Left lobe of liver (tissue), 2 donors: Measurements from ENCODE around the gene ARAF. TPM values are rescaled to one million over a fixed set of nuclear protein-coding genes. Genes with fewer than 3 reads are reported as not detected.
"Not testable (repeated sequence)": the region's sequence is repeated elsewhere in the genome, so short reads cannot be mapped to it uniquely, and the experiment has no call there.

Source experiments
- ATAC-seq: fragments of 200-7000 bp; cut with Tn5 transposase; one replicate; pipeline ENCODE4 v1.9.1; 2020; ENCODE audit warnings: mild to moderate bottlenecking, moderate library complexity
- DNase-seq: peaks from one replicate; pipeline ENCODE4 v3.0.0-alpha.2; 2020; ENCODE audit warnings: low spot score
- total RNA-seq: library from RNA; stranded (reverse); gene quantifications from one replicate; pipeline ENCODE4 v1.2.1, GENCODE V29; 2021
- donor health status: DM: no; HTN: no; CAD: no; lungs with moderate emphysema.
- donor health status: DM: no; HTN: yes; CAD: no.

Gene ARAF
- 66.9 TPM for total RNA-seq

- peak; percentile 88 for ATAC-seq
- peak; percentile 98 for DNase-seq
These were observed at the start of gene ARAF for GRCh38 chrX:47560934-47561658. TSS of gene ARAF (plus strand) at chrX:47561205. CDS start at chrX:47562968, 1,763 bp downstream.

GRCh38 chrX:47512383-47512782, 48.6 kb upstream of the ARAF start:
- ATAC-seq, DNase-seq: not testable (repeated sequence)

GRCh38 chrX:47513034-47513965, 47.7 kb upstream of the ARAF start:
- peak; percentile 67 for ATAC-seq

GRCh38 chrX:47514533-47515235, 46.3 kb upstream of the ARAF start:
- ATAC-seq: no peak
- no peak for DNase-seq

More at GRCh38 chrX:47513034-47513965, 47.7 kb upstream of the ARAF start:
- DNase-seq: not testable (repeated sequence)

GRCh38 chrX:47515941-47516665, 44.9 kb upstream of the ARAF start:
- no peak for ATAC-seq
- no peak for DNase-seq

GRCh38 chrX:47518144-47518543, 42.9 kb upstream of the ARAF start:
- no peak for DNase-seq
- ATAC-seq: no peak

- peak; percentile 100 for ATAC-seq
- peak; percentile 80 for DNase-seq
These were observed 37.7 kb upstream of the ARAF start for GRCh38 chrX:47523297-47523696.

GRCh38 chrX:47523713-47524166, 37.3 kb upstream of the ARAF start:
- ATAC-seq (peak; percentile 8), DNase-seq (no peak)

- ATAC-seq: no peak
These were observed 31.5 kb upstream of the ARAF start for GRCh38 chrX:47529548-47529947.

GRCh38 chrX:47530049-47530448, 31.0 kb upstream of the ARAF start:
- no peak for DNase-seq
- no peak for ATAC-seq

More at GRCh38 chrX:47529548-47529947, 31.5 kb upstream of the ARAF start:
- no peak for DNase-seq

- ATAC-seq: no peak
- DNase-seq: no peak
These were observed 21.1 kb upstream of the ARAF start for GRCh38 chrX:47539860-47540259.

- ATAC-seq (peak; percentile 100), DNase-seq (peak; percentile 79)
These were observed 20.1 kb upstream of the ARAF start for GRCh38 chrX:47540754-47541538.

GRCh38 chrX:47543496-47543895, 17.5 kb upstream of the ARAF start:
- no peak for ATAC-seq

GRCh38 chrX:47556045-47556623, 4.9 kb upstream of the ARAF start:
- ATAC-seq (peak; percentile 74), DNase-seq (peak; percentile 82)

More at GRCh38 chrX:47543496-47543895, 17.5 kb upstream of the ARAF start:
- DNase-seq: no peak

- ATAC-seq (peak; percentile 28), DNase-seq (no peak)
These were observed 2.6 kb upstream of the ARAF start for GRCh38 chrX:47558436-47558835.

- ATAC-seq: no peak
- no peak for DNase-seq
These were observed 649 bp upstream of the ARAF start for GRCh38 chrX:47560179-47560933.

- ATAC-seq: no peak
- DNase-seq: no peak
These were observed 700 bp downstream of the ARAF start for GRCh38 chrX:47561659-47562151.

- DNase-seq (no peak), ATAC-seq (no peak)
These were observed 1.7 kb downstream of the ARAF start for GRCh38 chrX:47562615-47563243.
